HG02610 (cell line): ENCODE measurements around the gene QSOX1.
"Not testable (repeated sequence)": the region's sequence is repeated elsewhere in the genome, so short reads cannot be mapped to it uniquely, and the experiment has no call there.

ENCODE experiments used
- ATAC-seq: cut with Tn5 transposase; IDR thresholded peaks from one replicate; pipeline ENCODE4 v1.9.1; 2021; ENCODE audit warnings: mild to moderate bottlenecking, moderate library complexity; ENCODE audit not compliant: unreplicated experiment

QSOX1 gene

DNA sequence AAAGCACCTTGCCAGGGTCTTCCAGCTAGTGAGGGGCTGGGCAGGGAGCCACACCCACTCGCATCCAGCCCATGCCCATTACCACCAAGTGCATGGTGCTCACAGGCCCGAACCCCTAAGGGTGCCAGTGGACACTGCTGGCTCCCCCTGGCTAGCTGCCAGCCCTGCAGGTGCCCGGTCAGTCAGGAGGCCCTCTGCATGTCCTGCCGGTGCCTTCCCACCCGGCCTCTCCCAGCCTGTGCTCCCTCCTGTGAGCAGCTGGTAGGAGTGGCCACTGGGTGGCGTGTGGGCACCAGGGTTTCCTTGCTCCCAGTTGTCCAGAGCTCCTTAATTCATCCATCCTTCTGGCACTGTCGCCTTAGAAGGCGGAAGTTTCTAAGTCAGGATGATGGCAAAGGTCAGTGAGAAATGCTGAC is 33.4 kb downstream of the QSOX1 start:
- no peak for ATAC-seq

DNA sequence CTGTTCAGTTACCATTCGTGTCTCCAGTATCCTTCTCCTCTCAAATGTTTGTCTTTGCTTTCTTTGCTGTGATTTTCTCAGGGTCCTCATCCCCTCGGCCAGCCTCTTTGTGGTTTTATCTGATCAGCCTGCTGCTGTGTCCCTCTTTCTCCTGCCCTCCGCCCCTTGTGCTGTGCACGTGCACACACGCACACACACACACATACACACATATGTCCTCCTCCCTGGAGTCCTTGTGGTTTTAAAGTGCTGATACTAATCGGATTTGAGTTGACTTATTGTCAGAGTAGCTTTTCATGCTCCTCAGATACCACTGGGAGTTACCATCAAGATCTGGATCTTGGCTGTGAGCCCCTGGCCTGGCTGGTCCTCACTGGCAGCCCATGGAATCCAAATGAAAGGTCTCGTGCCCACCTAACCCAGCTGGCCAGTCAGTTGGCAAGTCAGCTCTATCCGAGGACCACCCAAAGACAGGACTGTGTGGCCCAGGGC is 34.1 kb downstream of the QSOX1 start:
- ATAC-seq = no peak

GRCh38 chr1:180190091-180190490 is 35.4 kb downstream of the QSOX1 start:
- ATAC-seq = no peak

DNA sequence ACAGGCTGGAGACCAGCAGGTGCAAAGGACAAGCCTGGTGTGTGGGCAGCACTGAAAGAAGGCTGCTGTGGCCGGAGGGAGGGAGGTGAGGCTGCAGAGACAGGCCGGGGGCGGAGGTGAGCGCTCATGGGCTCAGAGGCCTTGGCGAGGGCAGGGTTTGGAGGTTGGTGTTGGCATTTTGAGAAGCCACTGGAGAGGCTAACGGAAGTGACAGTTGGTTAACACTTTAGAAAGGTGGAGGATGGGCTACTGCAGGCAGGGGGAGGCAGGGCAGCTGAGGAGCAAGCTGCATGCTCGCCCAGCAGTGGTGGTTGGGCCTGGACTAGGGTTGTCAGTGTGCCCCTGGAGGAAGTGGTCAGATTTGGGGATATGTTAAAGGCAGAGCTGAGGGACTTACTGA is 37.5 kb downstream of the QSOX1 start:
- ATAC-seq = no peak

DNA sequence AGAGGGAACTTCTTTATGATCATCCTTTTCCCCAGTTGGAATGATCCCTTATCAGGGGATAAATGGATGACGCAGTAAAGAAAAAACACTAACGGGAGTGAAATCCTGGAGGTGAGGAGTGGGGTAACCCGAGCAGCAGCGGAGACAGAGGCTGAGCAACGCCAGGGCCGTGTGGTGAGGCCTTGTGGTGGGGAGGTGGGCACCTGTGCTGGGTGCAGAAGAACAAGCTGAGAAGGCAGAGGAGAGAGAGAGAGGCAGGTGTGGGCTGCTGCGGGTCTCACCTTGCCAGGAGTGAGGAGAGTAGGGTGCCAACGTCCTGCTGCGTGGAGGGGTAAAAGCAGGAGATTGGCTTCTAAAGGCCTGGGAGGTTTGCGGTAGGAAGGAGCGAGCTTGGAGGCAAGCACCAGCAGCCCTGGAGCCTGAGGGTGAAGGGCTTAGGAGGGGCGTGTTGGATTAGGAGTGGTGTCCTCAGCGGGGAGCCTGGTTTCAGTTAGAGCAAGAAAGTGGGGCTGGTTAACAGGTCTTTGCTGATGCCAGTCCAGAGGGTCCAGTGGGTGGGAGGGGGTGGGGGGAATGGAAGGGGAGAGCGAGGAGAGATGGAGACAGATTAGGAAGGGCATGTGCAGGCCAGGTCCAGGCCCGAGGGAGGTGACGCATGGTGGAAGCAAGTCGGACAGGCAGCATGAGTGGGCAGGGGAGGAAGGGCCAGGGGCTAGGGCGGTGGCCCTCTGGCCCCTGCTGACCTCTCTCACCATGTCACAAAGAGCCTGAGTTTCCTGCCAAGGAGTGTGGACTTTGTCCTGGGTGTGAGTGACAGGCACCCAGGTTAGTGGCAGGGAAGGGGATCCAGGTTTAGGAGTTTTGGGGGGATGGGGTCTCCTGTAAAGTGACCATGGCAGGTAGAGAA is 38.7 kb downstream of the QSOX1 start:
- no peak for ATAC-seq

- ATAC-seq = no peak
Measured at GRCh38 chr1:180194048-180194425, 39.4 kb downstream of the QSOX1 start.

GRCh38 chr1:180194546-180195207 is 40.0 kb downstream of the QSOX1 start:
- no peak for ATAC-seq

- no peak for ATAC-seq
Measured at GRCh38 chr1:180195401-180195800, 40.7 kb downstream of the QSOX1 start.

DNA sequence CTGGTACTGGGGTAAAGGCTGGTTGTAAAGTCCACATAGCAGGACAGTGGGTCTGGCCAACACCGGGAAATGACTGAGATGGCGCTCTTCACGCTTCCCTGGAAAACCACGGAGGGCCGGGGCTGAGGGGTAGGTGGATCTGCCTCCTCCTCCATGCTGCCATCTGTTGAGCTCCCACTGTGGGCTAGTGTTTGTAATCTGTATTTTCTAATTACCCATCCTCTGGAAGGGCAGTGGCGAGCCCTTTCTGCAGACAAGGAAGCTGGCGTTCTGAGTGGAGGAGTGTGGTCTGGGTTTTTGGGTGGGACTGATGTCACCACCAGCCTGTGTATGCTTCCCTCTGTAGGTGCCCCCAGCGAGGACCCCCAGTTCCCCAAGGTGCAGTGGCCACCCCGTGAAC is 41.2 kb downstream of the QSOX1 start:
- no peak for ATAC-seq

DNA sequence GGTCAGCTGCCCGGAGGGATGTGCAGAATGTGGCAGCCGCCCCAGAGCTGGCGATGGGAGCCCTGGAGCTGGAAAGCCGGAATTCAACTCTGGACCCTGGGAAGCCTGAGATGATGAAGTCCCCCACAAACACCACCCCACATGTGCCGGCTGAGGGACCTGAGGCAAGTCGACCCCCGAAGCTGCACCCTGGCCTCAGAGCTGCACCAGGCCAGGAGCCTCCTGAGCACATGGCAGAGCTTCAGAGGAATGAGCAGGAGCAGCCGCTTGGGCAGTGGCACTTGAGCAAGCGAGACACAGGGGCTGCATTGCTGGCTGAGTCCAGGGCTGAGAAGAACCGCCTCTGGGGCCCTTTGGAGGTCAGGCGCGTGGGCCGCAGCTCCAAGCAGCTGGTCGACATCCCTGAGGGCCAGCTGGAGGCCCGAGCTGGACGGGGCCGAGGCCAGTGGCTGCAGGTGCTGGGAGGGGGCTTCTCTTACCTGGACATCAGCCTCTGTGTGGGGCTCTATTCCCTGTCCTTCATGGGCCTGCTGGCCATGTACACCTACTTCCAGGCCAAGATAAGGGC is 41.9 kb downstream of the QSOX1 start:
- ATAC-seq = no peak

DNA sequence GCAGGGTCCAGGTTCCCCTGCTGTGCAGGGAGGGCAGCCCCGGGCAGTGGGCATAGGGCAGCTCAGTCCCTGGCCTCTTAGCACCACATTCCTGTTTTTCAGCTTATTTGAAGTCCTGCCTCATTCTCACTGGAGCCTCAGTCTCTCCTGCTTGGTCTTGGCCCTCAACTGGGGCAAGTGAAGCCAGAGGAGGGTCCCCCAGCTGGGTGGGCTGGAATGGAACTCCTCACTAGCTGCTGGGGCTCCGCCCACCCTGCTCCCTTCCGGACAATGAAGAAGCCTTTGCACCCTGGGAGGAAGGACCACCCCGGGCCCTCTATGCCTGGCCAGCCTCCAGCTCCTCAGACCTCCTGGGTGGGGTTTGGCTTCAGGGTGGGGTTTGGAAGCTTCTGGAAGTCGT is 42.6 kb downstream of the QSOX1 start:
- no peak for ATAC-seq

DNA sequence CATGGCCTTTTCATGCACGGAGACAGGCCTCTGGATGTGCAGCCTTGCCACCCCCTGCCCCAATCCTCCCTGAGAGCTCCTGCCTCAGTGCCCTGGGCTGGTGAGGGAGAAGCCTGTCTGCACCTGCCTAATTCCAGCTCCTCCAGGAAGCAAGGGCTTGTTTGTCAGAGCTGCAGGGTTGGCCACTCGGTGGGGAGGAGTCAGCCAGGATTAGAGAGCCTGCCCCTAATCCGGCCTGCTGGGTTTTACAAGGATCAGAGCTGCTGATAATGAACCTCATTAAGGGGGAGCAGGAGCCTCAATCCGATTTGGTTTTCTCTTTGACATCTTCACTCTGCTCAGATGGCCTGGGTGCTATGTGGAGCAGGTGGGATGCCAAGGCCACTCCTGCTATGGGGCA is 43.5 kb downstream of the QSOX1 start:
- no peak for ATAC-seq

- ATAC-seq = no peak
Measured at GRCh38 chr1:180198611-180199010, 43.9 kb downstream of the QSOX1 start.

- no peak for ATAC-seq
Measured at GRCh38 chr1:180199018-180199417, 44.3 kb downstream of the QSOX1 start.

- ATAC-seq = no peak
Measured at GRCh38 chr1:180201451-180202200, 47.0 kb downstream of the QSOX1 start.

GRCh38 chr1:180202588-180202987 is 47.9 kb downstream of the QSOX1 start:
- not testable (repeated sequence) for ATAC-seq

DNA sequence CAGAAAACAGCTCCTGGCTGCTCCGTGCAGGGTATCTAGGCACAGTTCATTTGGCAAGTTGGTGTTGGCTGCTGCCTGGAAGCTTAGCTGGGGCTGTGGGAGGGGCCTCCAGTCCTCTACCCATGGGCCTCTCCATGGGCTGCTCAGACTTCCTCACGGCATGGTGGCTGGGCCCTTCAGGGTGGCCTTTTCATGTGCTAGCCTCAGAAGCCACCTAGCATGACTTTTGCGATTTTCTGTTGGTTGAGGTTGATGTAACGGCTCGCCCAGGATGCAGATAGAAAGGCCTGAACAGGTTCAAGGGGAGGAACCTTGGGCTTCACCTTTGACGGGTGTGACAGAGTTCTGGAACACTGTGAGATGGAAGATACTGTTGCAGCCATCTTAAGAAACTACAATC is 49.6 kb downstream of the QSOX1 start:
- no peak for ATAC-seq

- no peak for ATAC-seq
Measured at GRCh38 chr1:180206581-180206980, 51.9 kb downstream of the QSOX1 start.

- ATAC-seq = no peak
Measured at GRCh38 chr1:180208264-180208663, 53.6 kb downstream of the QSOX1 start.

GRCh38 chr1:180210008-180210620 is 55.4 kb downstream of the QSOX1 start:
- ATAC-seq = no peak
